ENCODE measurements around the gene CISTR. TPM values are rescaled to one million over a fixed set of nuclear protein-coding genes. Genes with fewer than 3 reads are reported as not detected.

CISTR gene
- total and polyA plus RNA-seq, 2 experiments from 2014 or later = not detected

DNA sequence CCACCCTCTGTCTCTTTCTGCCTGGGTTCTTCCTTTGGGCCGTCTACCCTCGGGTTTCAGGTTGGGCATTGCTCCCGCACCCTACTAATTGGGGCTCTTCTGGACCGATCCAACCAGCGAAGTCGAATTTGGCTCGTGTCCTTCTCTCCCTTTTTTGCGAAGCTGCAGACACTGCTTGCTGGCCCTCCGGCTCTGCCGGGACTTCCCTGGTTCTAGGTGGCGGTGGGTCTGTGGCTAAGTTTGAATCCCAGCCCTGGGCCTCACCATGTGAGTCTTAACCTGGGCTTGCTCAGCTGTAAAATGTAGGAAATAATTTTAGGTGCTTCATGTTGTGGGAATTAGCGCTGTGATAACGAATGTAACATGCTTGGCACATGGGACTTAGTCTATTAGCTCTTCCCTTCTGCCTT is 418 bp upstream of the CISTR start:
- H2AFZ ChIP-seq = peak overlapping the region; percentile 94
- TF ChIP-seq JUNB (IDR thresholded peaks at IDR 0.05; ENCODE audit: unreplicated experiment) (no peak), EZH2phosphoT487 (IDR thresholded peaks at IDR 0.05; ENCODE audit: unreplicated experiment) (peak; percentile 79)
- peaks cover 6% of the 10 kb centered on the region for H3K27me3 Mint-ChIP-seq (ENCODE audit: insufficient read depth, low read depth, poor library complexity)
- peaks cover 5% of the 10 kb centered on the region for H3K4me1 Mint-ChIP-seq
- H3K4me3 Mint-ChIP-seq = no peak overlapping the region
- no peak overlapping the region for H3K27ac ChIP-seq (ENCODE audit: low read depth)
- H3K4me1 ChIP-seq (ENCODE audit: insufficient read depth) = peaks cover 62% of the 10 kb centered on the region
- H3K4me3 ChIP-seq = peak overlapping the region; percentile 76
- 0 out of 2 replicates have a peak, but pooled peaks cover 17% of the 10 kb centered on the region for H3F3A ChIP-seq (replicated peaks; ENCODE audit: low read depth)
- no peaks in the 10 kb centered on the region; the same call in 1 of the 2 replicates for H4K20me1 ChIP-seq (replicated peaks; ENCODE audit: insufficient read depth)
- ATAC-seq = no peak
- H3K79me2 ChIP-seq (replicated peaks; ENCODE audit: insufficient read depth) = no peaks in the 10 kb centered on the region
- H3K27me3 ChIP-seq (ENCODE audit: insufficient read depth) = peaks cover 93% of the 10 kb centered on the region
- H3K9me2 ChIP-seq (ENCODE audit: insufficient read depth) = no peaks in the 10 kb centered on the region
- no peaks in the 10 kb centered on the region for H3K36me3 ChIP-seq (ENCODE audit: insufficient read depth)
- H3K36me3 Mint-ChIP-seq (ENCODE audit: low read depth) = no peaks in the 10 kb centered on the region
- H3K4me2 ChIP-seq = peak overlapping the region; percentile 91
- H3K9me3 Mint-ChIP-seq = no peaks in the 10 kb centered on the region
- H3K27ac Mint-ChIP-seq = no peak overlapping the region
- DNase-seq (ENCODE audit: low spot score) = no peak

DNA sequence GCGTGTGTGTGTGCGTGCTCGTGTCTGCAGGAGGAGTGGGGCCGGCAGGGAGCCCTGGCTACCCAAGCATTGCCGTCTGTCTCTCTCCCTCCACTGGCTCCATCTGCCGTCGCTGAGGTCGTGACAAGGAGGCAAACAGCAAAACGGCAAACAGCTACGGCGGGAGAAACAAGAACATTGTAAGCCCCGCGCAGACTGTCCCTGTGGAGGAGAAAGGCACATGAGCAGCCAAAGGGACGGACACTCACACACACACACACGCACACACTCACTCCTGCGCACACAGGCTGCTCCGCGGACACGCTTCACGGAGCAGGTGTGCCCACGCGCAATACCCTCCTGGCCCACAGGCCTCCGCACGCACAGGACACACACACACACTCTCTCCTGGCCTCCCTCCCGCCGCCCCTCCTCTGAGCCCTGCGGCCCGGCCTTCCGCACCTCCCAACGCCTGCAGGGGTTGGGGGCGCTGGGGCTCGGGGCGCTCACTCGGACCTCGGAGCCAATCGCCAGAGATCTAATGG is 905 bp downstream of the CISTR start:
- H2AFZ ChIP-seq = peak overlapping the region; percentile 94
- Mint-ChIP-seq H3K4me1 (peaks cover 3% of the 10 kb centered on the region), H3K27me3 (ENCODE audit: insufficient read depth, low read depth, poor library complexity) (peaks cover 2% of the 10 kb centered on the region), H3K27ac (no peak overlapping the region), H3K4me3 (no peak overlapping the region), H3K36me3 (ENCODE audit: low read depth) (no peaks in the 10 kb centered on the region), H3K9me3 (no peaks in the 10 kb centered on the region)
- H4K20me1 ChIP-seq (replicated peaks; ENCODE audit: insufficient read depth) = no peaks in the 10 kb centered on the region; the same call in 1 of the 2 replicates
- H3K4me1 ChIP-seq (ENCODE audit: insufficient read depth) = peaks cover 56% of the 10 kb centered on the region
- 0 out of 2 replicates have a peak, but pooled peaks cover 12% of the 10 kb centered on the region for H3F3A ChIP-seq (replicated peaks; ENCODE audit: low read depth)
- no peaks in the 10 kb centered on the region for H3K36me3 ChIP-seq (ENCODE audit: insufficient read depth)
- H3K27ac ChIP-seq (ENCODE audit: low read depth) = no peak overlapping the region
- no peaks in the 10 kb centered on the region for H3K79me2 ChIP-seq (replicated peaks; ENCODE audit: insufficient read depth)
- DNase-seq (ENCODE audit: low spot score) = peak; percentile 59
- peak; percentile 22 for TF ChIP-seq EZH2 (IDR thresholded peaks at IDR 0.05; ENCODE audit: low read depth, unreplicated experiment)
- TF ChIP-seq, protein P1, sequence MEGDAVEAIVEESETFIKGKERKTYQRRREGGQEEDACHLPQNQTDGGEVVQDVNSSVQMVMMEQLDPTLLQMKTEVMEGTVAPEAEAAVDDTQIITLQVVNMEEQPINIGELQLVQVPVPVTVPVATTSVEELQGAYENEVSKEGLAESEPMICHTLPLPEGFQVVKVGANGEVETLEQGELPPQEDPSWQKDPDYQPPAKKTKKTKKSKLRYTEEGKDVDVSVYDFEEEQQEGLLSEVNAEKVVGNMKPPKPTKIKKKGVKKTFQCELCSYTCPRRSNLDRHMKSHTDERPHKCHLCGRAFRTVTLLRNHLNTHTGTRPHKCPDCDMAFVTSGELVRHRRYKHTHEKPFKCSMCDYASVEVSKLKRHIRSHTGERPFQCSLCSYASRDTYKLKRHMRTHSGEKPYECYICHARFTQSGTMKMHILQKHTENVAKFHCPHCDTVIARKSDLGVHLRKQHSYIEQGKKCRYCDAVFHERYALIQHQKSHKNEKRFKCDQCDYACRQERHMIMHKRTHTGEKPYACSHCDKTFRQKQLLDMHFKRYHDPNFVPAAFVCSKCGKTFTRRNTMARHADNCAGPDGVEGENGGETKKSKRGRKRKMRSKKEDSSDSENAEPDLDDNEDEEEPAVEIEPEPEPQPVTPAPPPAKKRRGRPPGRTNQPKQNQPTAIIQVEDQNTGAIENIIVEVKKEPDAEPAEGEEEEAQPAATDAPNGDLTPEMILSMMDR (conservative IDR thresholded peaks at IDR 0.05; ENCODE audit: low read depth in 2 of 2) = no peak
- TF ChIP-seq EZH2phosphoT487 (IDR thresholded peaks at IDR 0.05; ENCODE audit: unreplicated experiment) = peak; percentile 33
- no peaks in the 10 kb centered on the region for H3K9me2 ChIP-seq (ENCODE audit: insufficient read depth)
- ATAC-seq = peak; percentile 38
- H3K27me3 ChIP-seq (ENCODE audit: insufficient read depth) = peaks cover 98% of the 10 kb centered on the region
- H3K4me2 ChIP-seq = peak overlapping the region; percentile 91
- H3K4me3 ChIP-seq = peak overlapping the region; percentile 76

DNA sequence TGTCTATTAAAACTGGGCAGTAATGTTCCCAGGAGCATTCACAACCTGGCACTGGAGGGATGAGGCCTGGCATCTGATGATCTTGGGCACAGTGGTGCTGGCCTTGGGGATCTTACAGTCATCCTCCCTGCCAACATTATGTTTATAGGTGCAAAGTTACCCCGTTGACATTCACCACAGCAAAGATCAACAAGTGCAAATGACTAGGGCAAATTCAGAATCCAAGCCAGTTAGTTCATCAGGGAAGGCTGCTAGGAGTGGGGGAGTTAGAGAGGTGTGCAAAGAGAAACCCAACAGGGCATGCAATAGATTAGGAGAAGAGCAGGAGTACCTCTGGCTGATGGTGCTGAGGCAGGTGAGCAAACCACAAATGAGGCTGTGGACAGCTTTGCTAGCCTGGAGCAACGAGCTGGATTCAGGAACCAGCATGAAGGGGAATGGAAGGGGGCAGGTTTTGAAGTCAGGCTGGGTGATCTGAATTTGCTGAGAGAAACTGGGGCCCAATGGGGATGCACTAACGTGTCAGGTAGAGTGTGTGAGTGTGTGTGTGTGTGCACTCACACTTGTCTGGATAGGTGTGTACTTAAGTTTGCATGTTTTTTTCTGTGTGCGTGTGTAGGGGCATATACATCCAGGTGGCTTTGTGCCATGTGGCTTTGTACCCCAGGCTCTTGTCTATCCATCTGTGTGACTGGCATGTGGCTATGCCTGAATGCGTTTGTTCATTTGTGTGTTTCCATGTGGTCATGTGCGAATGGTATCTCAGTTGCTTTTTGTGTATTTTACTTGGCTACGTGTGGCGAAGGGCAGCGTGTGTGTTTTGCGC is 1.6 kb downstream of the CISTR start:
- ATAC-seq (no peak), DNase-seq (ENCODE audit: low spot score) (no peak)
- Histone ChIP-seq H3K27me3 (ENCODE audit: insufficient read depth) (peaks cover 98% of the 10 kb centered on the region), H3K4me1 (ENCODE audit: insufficient read depth) (peaks cover 49% of the 10 kb centered on the region), H3K36me3 (ENCODE audit: insufficient read depth) (no peaks in the 10 kb centered on the region), H2AFZ (0 out of 2 replicates have a peak overlapping the region, but pooled peaks have one; percentile 94), H3K9me2 (ENCODE audit: insufficient read depth) (no peaks in the 10 kb centered on the region), H3K4me2 (peak overlapping the region; percentile 91), H3K27ac (ENCODE audit: low read depth) (no peak overlapping the region), H3K4me3 (peak overlapping the region; percentile 76), H4K20me1 (replicated peaks; ENCODE audit: insufficient read depth) (no peaks in the 10 kb centered on the region; the same call in 1 of the 2 replicates), H3K79me2 (replicated peaks; ENCODE audit: insufficient read depth) (no peaks in the 10 kb centered on the region), H3F3A (replicated peaks; ENCODE audit: low read depth) (0 out of 2 replicates have a peak, but pooled peaks cover 9% of the 10 kb centered on the region)
- Mint-ChIP-seq H3K27ac (no peak overlapping the region), H3K9me3 (no peaks in the 10 kb centered on the region), H3K4me1 (peaks cover 3% of the 10 kb centered on the region), H3K36me3 (ENCODE audit: low read depth) (no peaks in the 10 kb centered on the region), H3K27me3 (ENCODE audit: insufficient read depth, low read depth, poor library complexity) (peaks cover 2% of the 10 kb centered on the region), H3K4me3 (no peak overlapping the region)
- TF ChIP-seq EZH2phosphoT487 (IDR thresholded peaks at IDR 0.05; ENCODE audit: unreplicated experiment) (no peak), ZNF331 (CRISPR knock-in tag; IDR thresholded peaks at IDR 0.05; ENCODE audit: low read depth) (no peak), CREB1 (CRISPR knock-in tag; IDR thresholded peaks at IDR 0.05; ENCODE audit: low read depth) (no peak), STAT1 (IDR thresholded peaks at IDR 0.05; ENCODE audit: unreplicated experiment) (no peak)
- TF ChIP-seq, protein P1 (conservative IDR thresholded peaks at IDR 0.05; ENCODE audit: low read depth in 2 of 2) = no peak

Measured in GM23338 (cell line).